ENCODE results near the gene LCN9.
A peak's percentile ranks its signal among the peaks of the same experiment; 100 is the strongest.

The LCN9 gene

DNA sequence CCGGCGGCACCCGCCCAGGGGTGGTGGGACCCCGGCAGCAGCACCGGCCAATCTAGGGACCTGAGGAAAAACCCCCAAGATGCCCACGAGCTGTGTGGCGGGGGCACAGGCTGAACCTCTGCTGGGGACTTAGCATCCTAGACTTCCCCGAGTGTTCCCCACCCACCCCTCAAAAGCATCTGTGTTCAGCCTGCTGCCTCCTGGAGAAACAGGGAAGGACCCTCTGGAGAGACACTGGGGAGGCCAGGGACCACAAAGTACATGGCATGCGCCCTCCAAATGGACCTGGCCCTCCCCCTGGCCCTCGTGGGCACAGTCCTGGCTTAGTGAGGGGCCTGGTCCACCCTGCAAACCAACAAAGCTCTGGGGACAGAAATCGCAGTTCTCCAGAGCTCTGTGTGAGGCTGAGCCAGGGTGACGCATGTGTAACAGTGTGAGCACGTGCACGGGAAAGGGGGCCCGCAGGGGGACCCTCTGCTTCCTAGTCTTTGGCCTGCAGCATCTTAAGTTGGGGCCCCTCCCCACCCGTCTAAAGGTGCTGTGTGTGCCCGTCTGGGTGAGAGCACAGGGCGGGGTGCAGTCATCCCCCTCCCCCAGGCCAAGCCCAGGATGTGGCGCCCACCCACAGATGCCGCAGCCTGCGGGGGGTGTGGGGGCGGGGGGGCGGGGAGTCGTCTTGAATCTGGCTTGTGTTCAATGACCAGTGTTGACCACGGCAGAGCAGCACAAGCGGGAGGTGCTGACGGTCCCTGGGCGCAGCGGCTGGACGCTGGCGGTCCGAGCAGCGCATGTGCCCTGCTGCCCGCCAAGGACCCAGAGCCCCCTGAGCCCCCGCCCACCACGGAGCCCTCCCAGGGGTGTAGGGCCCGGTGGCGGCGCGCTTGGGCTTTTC, 38.2 kb downstream of the LCN9 start:
- Histone ChIP-seq H3K4me1 (ENCODE audit: control insufficient read depth in 1 of 2, insufficient read depth in 1 of 2, low read depth in 1 of 2, low read length in 1 of 2) (no peaks in the 10 kb centered on the region), H3K9me3 (no peaks in the 10 kb centered on the region), H3K27ac (no peak overlapping the region), H3K4me3 (ENCODE audit: low read depth in 1 of 2, low read length in 1 of 2) (no peak overlapping the region), H3K36me3 (no peaks in the 10 kb centered on the region), H3K27me3 (peaks cover 39% of the 10 kb centered on the region)
- TF ChIP-seq, protein P1, sequence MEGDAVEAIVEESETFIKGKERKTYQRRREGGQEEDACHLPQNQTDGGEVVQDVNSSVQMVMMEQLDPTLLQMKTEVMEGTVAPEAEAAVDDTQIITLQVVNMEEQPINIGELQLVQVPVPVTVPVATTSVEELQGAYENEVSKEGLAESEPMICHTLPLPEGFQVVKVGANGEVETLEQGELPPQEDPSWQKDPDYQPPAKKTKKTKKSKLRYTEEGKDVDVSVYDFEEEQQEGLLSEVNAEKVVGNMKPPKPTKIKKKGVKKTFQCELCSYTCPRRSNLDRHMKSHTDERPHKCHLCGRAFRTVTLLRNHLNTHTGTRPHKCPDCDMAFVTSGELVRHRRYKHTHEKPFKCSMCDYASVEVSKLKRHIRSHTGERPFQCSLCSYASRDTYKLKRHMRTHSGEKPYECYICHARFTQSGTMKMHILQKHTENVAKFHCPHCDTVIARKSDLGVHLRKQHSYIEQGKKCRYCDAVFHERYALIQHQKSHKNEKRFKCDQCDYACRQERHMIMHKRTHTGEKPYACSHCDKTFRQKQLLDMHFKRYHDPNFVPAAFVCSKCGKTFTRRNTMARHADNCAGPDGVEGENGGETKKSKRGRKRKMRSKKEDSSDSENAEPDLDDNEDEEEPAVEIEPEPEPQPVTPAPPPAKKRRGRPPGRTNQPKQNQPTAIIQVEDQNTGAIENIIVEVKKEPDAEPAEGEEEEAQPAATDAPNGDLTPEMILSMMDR (IDR thresholded peaks at IDR 0.05) = no peak

DNA sequence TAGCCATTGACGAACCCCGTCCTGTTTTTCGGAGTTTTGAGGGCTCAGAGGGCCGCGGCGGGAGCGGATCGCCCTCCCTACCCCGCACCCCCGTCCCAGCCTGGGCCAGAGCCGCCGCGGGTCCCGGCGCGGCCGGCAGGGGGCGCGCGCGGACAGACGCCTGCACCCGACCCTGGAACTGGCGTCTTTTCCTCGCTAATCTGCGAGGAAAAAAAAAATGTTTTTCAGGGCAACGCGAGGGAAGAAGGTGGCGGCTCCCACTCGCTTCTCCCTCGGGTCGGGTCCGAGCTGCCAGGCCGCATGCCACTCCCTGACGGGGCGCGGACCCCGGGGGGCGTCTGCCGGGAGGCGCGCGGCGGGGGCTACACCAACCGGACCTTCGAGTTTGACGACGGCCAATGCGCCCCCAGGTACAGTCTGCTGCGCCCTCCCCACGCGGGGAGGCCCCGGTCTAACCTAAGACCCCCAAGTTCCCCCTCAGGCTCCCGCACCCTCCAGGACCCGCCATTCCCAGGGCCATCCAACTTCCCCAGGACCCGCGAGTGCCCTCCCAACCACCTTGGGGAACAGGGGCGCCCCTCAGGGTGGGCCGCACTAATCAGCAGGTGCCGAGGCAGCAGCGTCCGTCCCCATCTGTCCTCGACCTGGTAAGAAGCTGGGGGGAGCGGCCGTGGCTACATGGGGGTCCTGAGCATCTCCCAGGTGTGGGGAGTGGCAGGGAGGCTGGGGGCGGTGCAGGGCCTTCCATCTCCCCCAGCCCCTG, 39.0 kb downstream of the LCN9 start, which contains the start of gene KCNT1:
TSS of gene KCNT1 (plus strand) at position 227 of the 763 bp plus-strand sequence. CDS start at position 301, 74 bp downstream.
- Histone ChIP-seq H3K4me1 (ENCODE audit: control insufficient read depth in 1 of 2, insufficient read depth in 1 of 2, low read depth in 1 of 2, low read length in 1 of 2) (no peaks in the 10 kb centered on the region), H3K4me3 (ENCODE audit: low read depth in 1 of 2, low read length in 1 of 2) (no peak within 1 kb of the TSS), H3K27ac (no peak within 1 kb of the TSS), H3K27me3 (peaks cover 39% of the 10 kb centered on the region), H3K9me3 (no peaks in the 10 kb centered on the region), H3K36me3 (no peaks in the 10 kb centered on the region)
- TF ChIP-seq, protein P1 (IDR thresholded peaks at IDR 0.05) = peak; percentile 69

DNA sequence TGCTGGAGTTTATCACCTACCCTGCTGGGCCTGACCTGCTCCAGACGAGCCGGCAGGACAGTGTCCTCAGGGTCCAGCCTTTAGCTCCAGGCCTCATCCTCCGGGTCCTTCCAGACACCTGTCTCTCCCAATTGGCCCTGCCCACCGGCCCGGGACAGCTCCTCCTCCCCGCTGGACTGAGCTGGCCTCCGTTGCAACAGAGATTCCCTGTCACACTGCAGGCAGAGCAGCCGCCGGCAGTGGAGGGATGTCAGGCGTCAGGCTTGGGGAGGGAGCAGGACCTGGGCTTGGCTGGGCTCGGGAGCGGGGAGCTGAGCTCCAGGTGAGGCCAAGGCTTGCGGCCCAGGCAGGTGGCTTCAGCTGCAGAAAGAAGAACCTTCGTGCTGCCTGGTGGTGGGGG, 40.6 kb downstream of the LCN9 start:
- peaks cover 39% of the 10 kb centered on the region for H3K27me3 ChIP-seq
- TF ChIP-seq, protein P1 (IDR thresholded peaks at IDR 0.05) = no peak
- no peak overlapping the region for H3K4me3 ChIP-seq (ENCODE audit: low read depth in 1 of 2, low read length in 1 of 2)
- no peaks in the 10 kb centered on the region for H3K9me3 ChIP-seq
- no peaks in the 10 kb centered on the region for H3K4me1 ChIP-seq (ENCODE audit: control insufficient read depth in 1 of 2, insufficient read depth in 1 of 2, low read depth in 1 of 2, low read length in 1 of 2)
- H3K36me3 ChIP-seq = no peaks in the 10 kb centered on the region
- no peak overlapping the region for H3K27ac ChIP-seq

DNA sequence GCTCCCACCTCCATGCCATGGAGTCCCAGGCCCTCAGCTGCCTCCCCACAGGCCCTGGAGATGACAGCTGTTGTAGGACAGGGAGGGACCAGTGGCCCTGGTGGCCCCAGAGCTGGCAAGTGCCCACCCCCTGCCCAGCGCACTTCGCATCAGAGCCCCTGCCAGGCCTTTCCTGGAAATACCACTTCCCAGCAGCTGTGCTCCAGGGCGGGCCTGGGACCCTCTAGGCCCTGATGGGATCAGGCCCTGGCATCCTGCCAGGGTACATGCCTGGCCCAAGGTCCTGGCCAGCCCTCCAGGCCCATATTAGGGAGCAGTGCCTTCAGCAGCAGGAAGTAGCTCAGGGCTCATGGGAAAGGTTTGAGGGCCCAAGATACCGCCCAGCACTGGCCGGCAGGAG, 41.4 kb downstream of the LCN9 start:
- Histone ChIP-seq H3K9me3 (no peaks in the 10 kb centered on the region), H3K36me3 (no peaks in the 10 kb centered on the region), H3K27ac (no peak overlapping the region), H3K27me3 (peaks cover 39% of the 10 kb centered on the region), H3K4me3 (ENCODE audit: low read depth in 1 of 2, low read length in 1 of 2) (no peak overlapping the region), H3K4me1 (ENCODE audit: control insufficient read depth in 1 of 2, insufficient read depth in 1 of 2, low read depth in 1 of 2, low read length in 1 of 2) (no peaks in the 10 kb centered on the region)
- TF ChIP-seq, protein P1 (IDR thresholded peaks at IDR 0.05) = no peak

DNA sequence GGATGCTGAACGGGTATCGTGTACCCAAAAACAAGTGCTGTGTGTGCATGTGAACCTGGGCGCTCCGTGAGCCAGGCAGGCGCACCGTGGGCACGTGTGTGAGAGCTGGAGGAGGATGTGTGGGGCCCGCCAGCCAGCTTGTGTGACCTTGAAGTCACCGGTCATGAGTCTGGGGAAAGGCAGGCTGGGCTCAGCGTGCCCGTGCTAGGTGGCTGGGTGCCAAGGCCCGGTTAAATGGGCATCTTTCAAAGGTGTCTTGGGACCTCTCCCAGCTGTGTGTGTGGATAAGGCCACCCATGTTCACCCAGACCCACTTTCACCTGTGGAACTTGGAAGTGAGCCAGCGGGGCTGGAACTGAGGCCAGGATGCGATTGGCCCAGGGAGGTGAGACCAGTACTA, 42.3 kb downstream of the LCN9 start:
- Histone ChIP-seq H3K27me3 (peaks cover 39% of the 10 kb centered on the region), H3K4me3 (ENCODE audit: low read depth in 1 of 2, low read length in 1 of 2) (no peak overlapping the region), H3K36me3 (no peaks in the 10 kb centered on the region), H3K9me3 (no peaks in the 10 kb centered on the region), H3K27ac (no peak overlapping the region), H3K4me1 (ENCODE audit: control insufficient read depth in 1 of 2, insufficient read depth in 1 of 2, low read depth in 1 of 2, low read length in 1 of 2) (no peaks in the 10 kb centered on the region)
- TF ChIP-seq, protein P1 (IDR thresholded peaks at IDR 0.05) = no peak
